ENCODE data around the gene CHRD.

GRCh38 chr3:184346480-184347190 is 33.2 kb upstream of the CHRD start:
- no peak for TF ChIP-seq EZH2 (IDR thresholded peaks at IDR 0.05)
- TF ChIP-seq POLR2AphosphoS5 (IDR thresholded peaks at IDR 0.05; ENCODE audit: borderline replicate concordance, low read depth, low read length): no peak

All from SK-N-MC (cell line).